H9 (cell line): ENCODE data around the gene DSCAM. TPM values are rescaled to one million over a fixed set of nuclear protein-coding genes. Genes with fewer than 3 reads are reported as not detected.
A peak's percentile ranks its signal among the peaks of the same experiment; 100 is the strongest.

Experiments
- DNase-seq: peaks from one replicate; pipeline ENCODE4 v3.0.0-alpha.2; 2017
- H2AFZ ChIP-seq: one replicate; pipeline ENCODE4 v1.6.1; 2013; ENCODE audit warnings: mild to moderate bottlenecking, low read length, control low read depth, moderate library complexity
- H2AK5ac ChIP-seq: 2 replicates; pipeline ENCODE4 v1.6.1; 2013; ENCODE audit warnings: low read length, control low read depth, mixed read lengths; ENCODE audit not compliant: insufficient read length
- H2BK120ac ChIP-seq: one replicate; pipeline ENCODE4 v1.6.1; 2013; ENCODE audit warnings: low read depth, mild to moderate bottlenecking, low read length, control low read depth, inconsistent platforms; ENCODE audit not compliant: poor library complexity, severe bottlenecking
- H2BK12ac ChIP-seq: 2 replicates; pipeline ENCODE4 v1.6.1; 2013; ENCODE audit warnings: low read length, control low read depth, mixed read lengths, low read depth; ENCODE audit not compliant: insufficient read length
- H2BK15ac ChIP-seq: 2 replicates; pipeline ENCODE4 v1.6.1; 2013; ENCODE audit warnings: low read depth, low read length, control low read depth
- H2BK20ac ChIP-seq: one replicate; pipeline ENCODE4 v1.6.1; 2013; ENCODE audit warnings: low read depth, mild to moderate bottlenecking, low read length, control low read depth, inconsistent platforms; ENCODE audit not compliant: poor library complexity, severe bottlenecking
- H2BK5ac ChIP-seq: 2 replicates; pipeline ENCODE4 v1.6.1; 2013; ENCODE audit warnings: low read length, control low read depth, mixed read lengths; ENCODE audit not compliant: insufficient read length
- H3K14ac ChIP-seq: 2 replicates; pipeline ENCODE4 v1.6.1; 2013; ENCODE audit warnings: low read length, control low read depth; ENCODE audit not compliant: insufficient read depth
- H3K18ac ChIP-seq: 2 replicates; pipeline ENCODE4 v1.6.1; 2013; ENCODE audit warnings: low read depth, mild to moderate bottlenecking, mixed read lengths, low read length, control low read depth; ENCODE audit not compliant: insufficient read length
- H3K23ac ChIP-seq: 2 replicates; pipeline ENCODE4 v1.6.1; 2013; ENCODE audit warnings: low read length, control low read depth, mixed read lengths, low read depth; ENCODE audit not compliant: insufficient read length
- H3K23me2 ChIP-seq: 2 replicates; pipeline ENCODE4 v1.6.1; 2013; ENCODE audit warnings: low read depth, mild to moderate bottlenecking, mixed read lengths, low read length, control low read depth; ENCODE audit not compliant: insufficient read length, poor library complexity, severe bottlenecking
- H3K27ac ChIP-seq: 2 replicates; pipeline ENCODE4 v1.5.1; 2013; ENCODE audit warnings: low read length, control low read depth, mixed read lengths, low read depth; ENCODE audit not compliant: insufficient read length
- H3K27me3 ChIP-seq: 2 replicates; pipeline ENCODE4 v1.6.1; 2013; ENCODE audit warnings: low read length, control low read depth, inconsistent platforms; ENCODE audit not compliant: insufficient read depth
- H3K4ac ChIP-seq: 2 replicates; pipeline ENCODE4 v1.6.1; 2013; ENCODE audit warnings: low read depth, mild to moderate bottlenecking, control low read depth, inconsistent platforms, low read length, moderate library complexity
- H3K4me1 ChIP-seq: 2 replicates; pipeline ENCODE4 v1.6.1; 2013; ENCODE audit warnings: low read length, control low read depth, inconsistent platforms; ENCODE audit not compliant: insufficient read depth
- H3K4me2 ChIP-seq: 2 replicates; pipeline ENCODE4 v1.6.1; 2013; ENCODE audit warnings: low read length, control low read depth, mixed read lengths; ENCODE audit not compliant: insufficient read length, insufficient read depth
- H3K56ac ChIP-seq: 2 replicates; pipeline ENCODE4 v1.6.1; 2013; ENCODE audit warnings: low read depth, mild to moderate bottlenecking, mixed read lengths, low read length, control low read depth; ENCODE audit not compliant: insufficient read length
- H3K79me1 ChIP-seq: 2 replicates; pipeline ENCODE4 v1.6.1; 2013; ENCODE audit warnings: low read depth, mild to moderate bottlenecking, moderate library complexity, low read length, control low read depth, inconsistent platforms; ENCODE audit not compliant: insufficient read depth, poor library complexity, severe bottlenecking
- H3K79me2 ChIP-seq: 2 replicates; pipeline ENCODE4 v1.6.1; 2013; ENCODE audit warnings: low read length, control low read depth, inconsistent platforms; ENCODE audit not compliant: insufficient read depth
- H3K9ac ChIP-seq: 2 replicates; pipeline ENCODE4 v1.6.1; 2013; ENCODE audit warnings: low read length, control low read depth, mixed read lengths; ENCODE audit not compliant: insufficient read length; ENCODE audit errors: extremely low read depth
- H3K9me3 ChIP-seq: one replicate; pipeline ENCODE4 v1.6.1; 2013; ENCODE audit warnings: low read depth, low read length, inconsistent platforms; ENCODE audit not compliant: control insufficient read depth
- H3T11ph ChIP-seq: one replicate; pipeline ENCODE4 v1.6.1; 2013; ENCODE audit warnings: mild to moderate bottlenecking, low read length, control low read depth, inconsistent platforms
- H4K20me1 ChIP-seq: one replicate; pipeline ENCODE4 v1.6.1; 2013; ENCODE audit not compliant: control insufficient read depth, insufficient read length, insufficient read depth
- H4K5ac ChIP-seq: 2 replicates; pipeline ENCODE4 v1.6.1; 2013; ENCODE audit warnings: low read depth, mild to moderate bottlenecking, mixed read lengths, low read length, control low read depth; ENCODE audit not compliant: insufficient read length
- H4K8ac ChIP-seq: replicated peaks from 2 replicates; pipeline ENCODE4 v1.6.1; 2013; ENCODE audit warnings: low read length, control low read depth, mixed read lengths, low read depth; ENCODE audit not compliant: insufficient read length
- H4K91ac ChIP-seq: 2 replicates; pipeline ENCODE4 v1.6.1; 2013; ENCODE audit warnings: low read depth, mild to moderate bottlenecking, moderate library complexity, mixed read lengths, low read length, control low read depth; ENCODE audit not compliant: insufficient read length
- H3K27ac Mint-ChIP-seq, 3 experiments: 2 replicates in 2 of 3; 3 replicates in 1 of 3; pipeline ENCODE4 v1.8.0; 2020 to 2021; ENCODE audit warnings: mixed read lengths in 3 of 3, mild to moderate bottlenecking in 1 of 3, moderate library complexity in 1 of 3
- H3K27me3 Mint-ChIP-seq: 2 replicates; pipeline ENCODE4 v1.8.0; 2021; ENCODE audit warnings: low read depth, mild to moderate bottlenecking, moderate library complexity, mixed read lengths
- H3K36me3 Mint-ChIP-seq, 3 experiments: 2 replicates in 2 of 3; 3 replicates in 1 of 3; pipeline ENCODE4 v1.8.0; 2020 to 2021; ENCODE audit warnings: low read depth in 3 of 3, mixed read lengths in 3 of 3; ENCODE audit not compliant: insufficient read depth in 1 of 3
- H3K4me1 Mint-ChIP-seq, 2 experiments: 2 replicates each; pipeline ENCODE4 v1.8.0; 2020; ENCODE audit warnings: mixed read lengths in 2 of 2
- H3K4me3 Mint-ChIP-seq, 2 experiments: 2 replicates in 1 of 2; 3 replicates in 1 of 2; pipeline ENCODE4 v1.8.0; 2020 to 2021; ENCODE audit warnings: mild to moderate bottlenecking in 2 of 2, mixed read lengths in 2 of 2, moderate library complexity in 1 of 2
- H3K9me3 Mint-ChIP-seq, 2 experiments: 2 replicates in 1 of 2; 3 replicates in 1 of 2; pipeline ENCODE4 v1.8.0; 2020; ENCODE audit warnings: mild to moderate bottlenecking in 2 of 2, mixed read lengths in 2 of 2, moderate library complexity in 1 of 2
- CTCF ChIP-seq: fragments of 200-600 bp; sonication (generic); conservative IDR thresholded peaks from 3 replicates; pipeline ENCODE4 v1.8.0; 2021; ENCODE audit warnings: antibody characterized with exemption, mild to moderate bottlenecking
- WGBS: extraction: QIAGEN DNeasy Blood & Tissue Kit; methylation state at CpG from one replicate; pipeline ENCODE4 v1.1.7; 2013; ENCODE audit warnings: missing lambda C conversion rate, low lambda C conversion rate, mixed read lengths; ENCODE audit not compliant: insufficient read length; ENCODE audit errors: extremely low coverage; 5-methylcytosine and 5-hydroxymethylcytosine counted together
- total RNA-seq: library from RNA; stranded (reverse); gene quantifications from 2 replicates; pipeline ENCODE4 v1.2.1, GENCODE V29; 2021

The DSCAM gene
- total RNA-seq, 1 experiment from 2014 or later = 0.17 TPM

- no peaks in the 10 kb centered on the region for H3K36me3 Mint-ChIP-seq
- Histone ChIP-seq H3K56ac (no peak overlapping the region), H3K4me1 (no peaks in the 10 kb centered on the region), H3K9ac (no peak overlapping the region), H4K20me1 (no peaks in the 10 kb centered on the region), H3T11ph (no peak overlapping the region), H3K4ac (no peak overlapping the region), H3K18ac (peak overlapping the region; percentile 7), H3K79me1 (no peaks in the 10 kb centered on the region), H2BK15ac (no peak overlapping the region), H2BK5ac (no peak overlapping the region), H3K27ac (no peak overlapping the region), H4K91ac (no peak overlapping the region), H4K5ac (no peak overlapping the region), H2BK12ac (no peak overlapping the region), H3K14ac (no peak overlapping the region), H3K23ac (no peak overlapping the region), H3K4me2 (no peak overlapping the region), H3K9me3 (no peaks in the 10 kb centered on the region), H4K8ac (no peak overlapping the region), H2BK20ac (no peak overlapping the region), H2BK120ac (no peak overlapping the region), H2AFZ (no peak overlapping the region), H3K79me2 (no peaks in the 10 kb centered on the region), H3K27me3 (no peaks in the 10 kb centered on the region), H2AK5ac (no peak overlapping the region), H3K23me2 (no peaks in the 10 kb centered on the region)
- no peak for DNase-seq
- no CpG with 5 or more reads among the region's 12 CpGs for WGBS
- no peak overlapping the region for H3K4me3 Mint-ChIP-seq
- H3K27me3 Mint-ChIP-seq = no peaks in the 10 kb centered on the region
- no peak overlapping the region; a peak in 1 of 7 replicates for H3K27ac Mint-ChIP-seq
- no peaks in the 10 kb centered on the region for H3K9me3 Mint-ChIP-seq
- peaks cover 6% of the 10 kb centered on the region in 2 experiments; a peak in 3 of 4 replicates for H3K4me1 Mint-ChIP-seq
- TF ChIP-seq CTCF = no peak
Measured at GRCh38 chr21:40043866-40044265, 803.1 kb downstream of the DSCAM start.
